Measurements from ENCODE around the gene SOX18. TPM values are rescaled to one million over a fixed set of nuclear protein-coding genes. Genes with fewer than 3 reads are reported as not detected.

SOX18 gene
- total and polyA plus RNA-seq, 5 donors from 2014 or later: not detected

DNA sequence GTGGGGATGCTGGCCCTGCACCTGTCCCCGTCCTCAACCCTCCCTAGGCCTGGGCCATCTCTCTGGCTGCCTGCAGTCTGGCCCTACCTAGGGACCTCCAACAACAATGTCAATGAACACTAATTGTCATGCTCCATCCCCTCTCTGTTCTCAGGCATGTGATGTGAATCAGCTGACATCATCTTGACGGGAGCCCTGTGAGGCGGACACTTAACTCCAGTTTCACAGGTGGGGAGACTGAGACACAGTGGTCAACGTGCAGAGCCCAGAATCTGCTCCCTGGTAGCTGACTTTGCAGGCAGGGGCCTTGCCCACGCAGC is 12.8 kb upstream of the SOX18 start:
- H3K27ac Mint-ChIP-seq: no peak overlapping the region
- no peaks in the 10 kb centered on the region for H3K9me3 Mint-ChIP-seq
- Histone ChIP-seq H3K36me3 (ENCODE audit: control insufficient read depth, insufficient read depth, low read length) (no peaks in the 10 kb centered on the region), H3K9me3 (ENCODE audit: control insufficient read depth in 2 of 2, low read length in 2 of 2) (no peaks in the 10 kb centered on the region), H3K4me1 (ENCODE audit: control insufficient read depth, insufficient read depth, low read length, poor library complexity, severe bottlenecking) (peaks cover 55% of the 10 kb centered on the region), H3K27me3 (ENCODE audit: control insufficient read depth, insufficient read depth, low read length) (no peaks in the 10 kb centered on the region), H3K27ac (ENCODE audit: insufficient read depth, low read length, poor library complexity, severe bottlenecking) (peak overlapping the region; percentile 51), H3K4me3 (ENCODE audit: low read depth, low read length) (no peak overlapping the region)
- no peaks in the 10 kb centered on the region for H3K36me3 Mint-ChIP-seq
- no peaks in the 10 kb centered on the region for H3K27me3 Mint-ChIP-seq
- ATAC-seq (ENCODE audit: low read depth in 2 of 2): no peak
- DNase-seq: no peak
- H3K4me1 Mint-ChIP-seq: peaks cover 0 to 51% (median 23%) of the 10 kb centered on the region in 4 donors
- peak overlapping the region in 3 of 4 donors; percentile 70 to 81 (median 72) for H3K4me3 Mint-ChIP-seq

GRCh38 chr20:64058536-64058935 is 9.1 kb upstream of the SOX18 start:
- no peaks in the 10 kb centered on the region for H3K9me3 ChIP-seq (ENCODE audit: control insufficient read depth in 2 of 2, low read length in 2 of 2)
- Mint-ChIP-seq H3K36me3 (no peaks in the 10 kb centered on the region), H3K4me1 (peaks cover 0 to 19% (median 7%) of the 10 kb centered on the region in 4 donors), H3K9me3 (peaks cover 0 to 1% (median 0%) of the 10 kb centered on the region in 7 donors), H3K27me3 (peaks cover 1% of the 10 kb centered on the region), H3K4me3 (peak overlapping the region in 1 of 4 donors; percentile 69), H3K27ac (peak overlapping the region in 1 of 3 donors; percentile 46)
- H3K36me3 ChIP-seq (ENCODE audit: control insufficient read depth, insufficient read depth, low read length): no peaks in the 10 kb centered on the region
- H3K27ac ChIP-seq (ENCODE audit: insufficient read depth, low read length, poor library complexity, severe bottlenecking): no peak overlapping the region
- no peak for ATAC-seq (ENCODE audit: low read depth in 2 of 2)
- DNase-seq: no peak
- no peaks in the 10 kb centered on the region for H3K27me3 ChIP-seq (ENCODE audit: control insufficient read depth, insufficient read depth, low read length)
- peaks cover 21% of the 10 kb centered on the region for H3K4me1 ChIP-seq (ENCODE audit: control insufficient read depth, insufficient read depth, low read length, poor library complexity, severe bottlenecking)
- H3K4me3 ChIP-seq (ENCODE audit: low read depth, low read length): no peak overlapping the region

- ATAC-seq (ENCODE audit: low read depth in 2 of 2): peak; percentile 54 to 70
- Histone ChIP-seq H3K27me3 (ENCODE audit: control insufficient read depth, insufficient read depth, low read length) (no peaks in the 10 kb centered on the region), H3K36me3 (ENCODE audit: control insufficient read depth, insufficient read depth, low read length) (no peaks in the 10 kb centered on the region), H3K27ac (ENCODE audit: insufficient read depth, low read length, poor library complexity, severe bottlenecking) (no peak overlapping the region), H3K4me1 (ENCODE audit: control insufficient read depth, insufficient read depth, low read length, poor library complexity, severe bottlenecking) (peaks cover 15% of the 10 kb centered on the region), H3K9me3 (ENCODE audit: control insufficient read depth in 2 of 2, low read length in 2 of 2) (no peaks in the 10 kb centered on the region), H3K4me3 (ENCODE audit: low read depth, low read length) (no peak overlapping the region)
- Mint-ChIP-seq H3K9me3 (peaks cover 0 to 2% (median 0%) of the 10 kb centered on the region in 7 donors), H3K4me1 (peaks cover 0 to 22% (median 7%) of the 10 kb centered on the region in 4 donors), H3K36me3 (no peaks in the 10 kb centered on the region), H3K27me3 (peaks cover 8% of the 10 kb centered on the region), H3K4me3 (peak overlapping the region; percentile 41 to 69 (median 63)), H3K27ac (peak overlapping the region in 2 of 3 donors; percentile 46 to 52)
- peak; percentile 65 to 76 (median 70) for DNase-seq
Observed at GRCh38 chr20:64057628-64058498, 8.4 kb upstream of the SOX18 start.

DNA sequence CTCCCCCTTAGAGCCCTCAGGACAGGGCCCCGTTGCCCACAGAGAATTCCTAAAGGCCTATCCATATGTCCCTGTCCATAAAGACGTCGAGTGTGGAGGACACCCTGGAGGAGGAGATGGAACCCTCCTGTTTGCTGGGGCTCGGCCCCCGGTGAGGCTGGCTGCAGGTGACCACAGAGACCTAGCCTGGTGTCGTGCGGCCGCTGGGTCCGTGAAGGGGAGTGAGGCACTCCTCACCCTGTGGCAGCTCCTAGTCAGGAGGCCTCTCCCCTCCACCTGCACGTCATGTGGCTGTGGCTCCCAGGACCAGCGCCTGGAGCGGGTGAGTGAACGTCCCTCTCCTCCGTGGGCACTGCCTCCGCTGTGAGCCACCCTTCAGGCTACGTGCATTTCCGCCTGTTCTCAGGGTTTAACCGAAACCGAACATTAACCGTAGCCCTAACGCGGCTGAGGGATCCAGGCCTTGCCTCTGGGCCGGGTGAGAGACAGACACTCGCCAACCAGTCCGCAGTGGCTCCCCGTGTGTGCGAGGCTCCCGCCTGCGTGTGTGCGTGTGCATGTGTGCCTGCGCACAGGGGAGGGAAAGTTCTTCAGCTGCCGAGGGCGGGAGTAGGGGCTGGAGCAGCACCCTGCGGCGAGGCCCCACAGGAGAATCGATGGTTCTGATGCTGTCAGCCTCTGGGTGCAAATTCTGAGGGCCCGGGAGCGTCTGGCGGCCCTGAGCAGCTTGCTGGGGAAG is 7.6 kb upstream of the SOX18 start:
- H3K27ac Mint-ChIP-seq: no peak overlapping the region
- no peaks in the 10 kb centered on the region for H3K36me3 Mint-ChIP-seq
- peaks cover 0 to 19% (median 7%) of the 10 kb centered on the region in 4 donors for H3K4me1 Mint-ChIP-seq
- no peaks in the 10 kb centered on the region for H3K36me3 ChIP-seq (ENCODE audit: control insufficient read depth, insufficient read depth, low read length)
- ATAC-seq (ENCODE audit: low read depth in 2 of 2) (peak in 1 of 2 donors; percentile 15), DNase-seq (peak in 1 of 3 donors; percentile 56)
- peak overlapping the region in 3 of 4 donors; percentile 21 to 52 (median 41) for H3K4me3 Mint-ChIP-seq
- H3K9me3 Mint-ChIP-seq: peaks cover 0 to 2% (median 0%) of the 10 kb centered on the region in 7 donors
- peaks cover 11% of the 10 kb centered on the region for H3K27me3 Mint-ChIP-seq
- H3K4me3 ChIP-seq (ENCODE audit: low read depth, low read length): no peak overlapping the region
- no peak overlapping the region for H3K27ac ChIP-seq (ENCODE audit: insufficient read depth, low read length, poor library complexity, severe bottlenecking)
- no peaks in the 10 kb centered on the region for H3K27me3 ChIP-seq (ENCODE audit: control insufficient read depth, insufficient read depth, low read length)
- H3K9me3 ChIP-seq (ENCODE audit: control insufficient read depth in 2 of 2, low read length in 2 of 2): no peaks in the 10 kb centered on the region
- H3K4me1 ChIP-seq (ENCODE audit: control insufficient read depth, insufficient read depth, low read length, poor library complexity, severe bottlenecking): peaks cover 9% of the 10 kb centered on the region

DNA sequence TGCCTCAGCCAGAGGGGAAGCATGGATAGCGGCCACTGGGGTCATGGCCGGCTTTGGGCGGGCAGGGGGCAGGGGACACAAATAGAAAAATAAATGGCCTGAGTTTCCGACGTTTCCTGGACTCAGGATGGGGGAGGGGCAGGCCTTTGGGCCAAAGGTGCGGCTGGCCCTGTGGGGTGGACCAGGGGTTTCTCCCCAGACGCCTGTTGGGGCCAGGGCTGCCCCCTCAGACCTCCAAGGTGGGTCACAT is 7.1 kb upstream of the SOX18 start:
- Histone ChIP-seq H3K9me3 (ENCODE audit: control insufficient read depth in 2 of 2, low read length in 2 of 2) (no peaks in the 10 kb centered on the region), H3K36me3 (ENCODE audit: control insufficient read depth, insufficient read depth, low read length) (no peaks in the 10 kb centered on the region), H3K4me1 (ENCODE audit: control insufficient read depth, insufficient read depth, low read length, poor library complexity, severe bottlenecking) (peaks cover 9% of the 10 kb centered on the region), H3K4me3 (ENCODE audit: low read depth, low read length) (no peak overlapping the region), H3K27me3 (ENCODE audit: control insufficient read depth, insufficient read depth, low read length) (peaks cover 2% of the 10 kb centered on the region), H3K27ac (ENCODE audit: insufficient read depth, low read length, poor library complexity, severe bottlenecking) (no peak overlapping the region)
- Mint-ChIP-seq H3K27ac (no peak overlapping the region), H3K36me3 (no peaks in the 10 kb centered on the region), H3K4me3 (no peak overlapping the region), H3K4me1 (peaks cover 0 to 16% (median 7%) of the 10 kb centered on the region in 4 donors), H3K27me3 (peaks cover 15% of the 10 kb centered on the region), H3K9me3 (peaks cover 0 to 2% (median 0%) of the 10 kb centered on the region in 7 donors)
- DNase-seq (no peak), ATAC-seq (ENCODE audit: low read depth in 2 of 2) (no peak)

DNA sequence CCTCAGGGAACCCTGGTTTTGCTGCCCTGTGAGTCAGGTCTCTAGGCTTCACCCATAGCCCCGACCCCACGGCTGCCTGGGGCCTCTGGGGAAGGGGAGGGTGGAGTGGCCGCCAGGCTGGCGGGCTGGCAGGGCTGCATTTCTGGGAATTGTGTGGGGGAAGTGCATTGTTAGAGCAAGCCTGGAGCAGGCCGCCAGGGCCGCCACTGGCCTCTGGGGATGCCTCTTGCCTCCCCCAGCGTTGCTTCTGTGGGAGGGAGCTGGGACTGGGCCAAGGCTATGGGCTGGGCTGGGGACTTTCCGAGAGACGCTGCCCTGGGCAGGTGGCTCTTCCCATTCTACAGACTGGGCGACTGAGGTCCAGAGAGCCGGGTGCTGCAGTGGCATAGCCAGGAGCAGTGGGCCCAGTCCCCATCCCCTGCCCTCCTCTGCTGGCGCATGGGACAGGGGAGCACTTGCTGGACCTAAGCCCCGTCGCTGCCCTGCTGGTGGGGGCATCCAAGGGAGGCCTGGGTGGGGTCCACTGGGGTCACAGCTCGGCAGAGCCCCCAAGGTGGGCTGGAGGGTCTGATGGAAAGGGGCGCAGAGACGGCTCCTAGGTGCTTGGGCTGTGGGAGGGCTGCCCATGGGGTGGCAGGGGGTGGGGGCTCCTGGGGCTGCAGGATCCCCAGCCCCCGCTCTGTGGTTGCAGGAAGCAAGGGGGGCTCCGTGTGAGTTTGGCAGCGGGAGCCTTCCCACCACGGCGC is 6.6 kb upstream of the SOX18 start:
- H3K36me3 ChIP-seq (ENCODE audit: control insufficient read depth, insufficient read depth, low read length): no peaks in the 10 kb centered on the region
- Mint-ChIP-seq H3K27me3 (peaks cover 18% of the 10 kb centered on the region), H3K4me1 (peaks cover 0 to 16% (median 7%) of the 10 kb centered on the region in 4 donors), H3K27ac (no peak overlapping the region), H3K9me3 (peaks cover 0 to 2% (median 0%) of the 10 kb centered on the region in 7 donors), H3K4me3 (no peak overlapping the region), H3K36me3 (no peaks in the 10 kb centered on the region)
- H3K27me3 ChIP-seq (ENCODE audit: control insufficient read depth, insufficient read depth, low read length): peaks cover 2% of the 10 kb centered on the region
- H3K27ac ChIP-seq (ENCODE audit: insufficient read depth, low read length, poor library complexity, severe bottlenecking): no peak overlapping the region
- H3K9me3 ChIP-seq (ENCODE audit: control insufficient read depth in 2 of 2, low read length in 2 of 2): no peaks in the 10 kb centered on the region
- DNase-seq (no peak), ATAC-seq (ENCODE audit: low read depth in 2 of 2) (no peak)
- H3K4me1 ChIP-seq (ENCODE audit: control insufficient read depth, insufficient read depth, low read length, poor library complexity, severe bottlenecking): peaks cover 9% of the 10 kb centered on the region
- no peak overlapping the region for H3K4me3 ChIP-seq (ENCODE audit: low read depth, low read length)

DNA sequence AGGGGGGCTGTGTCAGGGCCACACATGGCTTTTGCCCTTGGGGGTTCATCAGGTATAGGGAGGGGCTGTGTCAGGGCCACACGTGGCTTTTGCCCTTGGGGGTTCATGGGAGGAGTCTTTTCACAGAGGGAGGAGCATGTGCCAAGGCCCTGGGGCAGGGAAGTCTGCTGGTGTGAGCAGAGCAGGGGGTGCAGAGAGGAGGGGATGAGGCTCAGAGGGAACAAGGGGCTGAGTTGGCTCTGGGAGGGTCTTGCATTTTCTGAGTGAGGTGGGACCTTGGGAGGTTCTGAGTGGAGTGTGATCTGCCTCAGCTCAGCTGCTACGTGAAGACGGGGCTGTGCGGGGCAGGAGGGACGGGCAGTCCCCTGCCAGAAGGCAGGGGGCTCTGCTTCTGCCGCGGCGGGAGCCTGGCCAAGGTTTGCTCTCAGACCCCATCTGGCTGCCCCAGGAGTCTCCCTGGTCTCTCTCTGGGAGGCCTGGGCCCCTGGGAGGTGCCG is 6.0 kb upstream of the SOX18 start:
- H3K27ac Mint-ChIP-seq: no peak overlapping the region
- Histone ChIP-seq H3K4me1 (ENCODE audit: control insufficient read depth, insufficient read depth, low read length, poor library complexity, severe bottlenecking) (peaks cover 9% of the 10 kb centered on the region), H3K36me3 (ENCODE audit: control insufficient read depth, insufficient read depth, low read length) (no peaks in the 10 kb centered on the region), H3K4me3 (ENCODE audit: low read depth, low read length) (no peak overlapping the region), H3K9me3 (ENCODE audit: control insufficient read depth in 2 of 2, low read length in 2 of 2) (no peaks in the 10 kb centered on the region), H3K27me3 (ENCODE audit: control insufficient read depth, insufficient read depth, low read length) (peaks cover 2% of the 10 kb centered on the region), H3K27ac (ENCODE audit: insufficient read depth, low read length, poor library complexity, severe bottlenecking) (no peak overlapping the region)
- no peak for ATAC-seq (ENCODE audit: low read depth in 2 of 2)
- H3K36me3 Mint-ChIP-seq: no peaks in the 10 kb centered on the region
- H3K4me1 Mint-ChIP-seq: peaks cover 0 to 16% (median 7%) of the 10 kb centered on the region in 4 donors
- H3K4me3 Mint-ChIP-seq: peak overlapping the region in 2 of 4 donors; percentile 15 to 41
- H3K27me3 Mint-ChIP-seq: peaks cover 24% of the 10 kb centered on the region
- no peak for DNase-seq
- H3K9me3 Mint-ChIP-seq: peaks cover 0 to 2% (median 0%) of the 10 kb centered on the region in 7 donors

Measured in CD4-positive, CD25-positive, alpha-beta regulatory T cell (primary cell).